HepG2 (cell line): ENCODE results near the gene LSMEM2. TPM values are rescaled to one million over a fixed set of nuclear protein-coding genes. Genes with fewer than 3 reads are reported as not detected.

Experiments used
- DDIT3 ChIP-seq: sonication (generic); formaldehyde crosslinking; IDR thresholded peaks from 2 replicates; pipeline ENCODE4 v1.4.0; 2020; ENCODE audit warnings: mild to moderate bottlenecking, missing genetic modification reagents
- HOXA3 ChIP-seq: sonication (generic); formaldehyde crosslinking; IDR thresholded peaks from 2 replicates; pipeline ENCODE4 v1.5.0; 2020; ENCODE audit warnings: missing genetic modification reagents
- LBX2 ChIP-seq: sonication (generic); formaldehyde crosslinking; IDR thresholded peaks from 2 replicates; pipeline ENCODE4 v1.5.0; 2020; ENCODE audit warnings: missing genetic modification reagents, mild to moderate bottlenecking, borderline replicate concordance
- NCOA5 ChIP-seq: sonication (generic); formaldehyde crosslinking; IDR thresholded peaks from 2 replicates; pipeline ENCODE4 v1.4.0; 2020; ENCODE audit warnings: missing genetic modification reagents
- RXRA ChIP-seq: sonication (generic); formaldehyde crosslinking; IDR thresholded peaks from 2 replicates; pipeline ENCODE4 v1.5.1; 2020; ENCODE audit warnings: missing genetic modification reagents
- SMC3 ChIP-seq: IDR thresholded peaks from 2 replicates; pipeline ENCODE4 v1.6.1; 2011; ENCODE audit warnings: low read length, improper control_type of control experiment
- SP1 ChIP-seq, 2 experiments: fragments of 450-650 bp in 1 of 2; sonication (generic) in 1 of 2; formaldehyde crosslinking in 1 of 2; IDR thresholded peaks; 2 replicates each; pipeline versions ENCODE4 v1.4.0 to v1.6.1; 2016 to 2020; ENCODE audit warnings: missing genetic modification reagents in 1 of 2
- TEAD3 ChIP-seq: optimal IDR thresholded peaks from 2 replicates; pipeline ENCODE3; 2016; ENCODE audit warnings: borderline replicate concordance
- ZFP82 ChIP-seq: sonication (generic); formaldehyde crosslinking; IDR thresholded peaks from 2 replicates; pipeline ENCODE4 v1.5.1; 2020; ENCODE audit warnings: mild to moderate bottlenecking, missing genetic modification reagents, borderline replicate concordance
- ZHX2 ChIP-seq, 2 experiments: sonication (generic) in 1 of 2; formaldehyde crosslinking in 1 of 2; IDR thresholded peaks; 2 replicates each; pipeline versions ENCODE4 v1.6.1 to v1.9.0; 2014 to 2022; ENCODE audit warnings: antibody characterized with exemption in 1 of 2, borderline replicate concordance in 1 of 2, inconsistent platforms in 1 of 2, low read depth in 1 of 2, missing genetic modification reagents in 1 of 2
- ZNF124 ChIP-seq: sonication (generic); formaldehyde crosslinking; IDR thresholded peaks from 2 replicates; pipeline ENCODE4 v1.4.0; 2020; ENCODE audit warnings: missing genetic modification reagents
- ZNF207 ChIP-seq: fragments of 450-650 bp; IDR thresholded peaks from 2 replicates; pipeline ENCODE4 v1.6.1; 2016; ENCODE audit warnings: antibody characterized with exemption, borderline replicate concordance
- ZNF331 ChIP-seq: sonication (generic); formaldehyde crosslinking; IDR thresholded peaks from 2 replicates; pipeline ENCODE4 v1.4.0; 2020; ENCODE audit warnings: missing genetic modification reagents
- ZNF616 ChIP-seq: sonication (generic); formaldehyde crosslinking; IDR thresholded peaks from 2 replicates; pipeline ENCODE4 v1.5.0; 2020; ENCODE audit warnings: low read depth, mild to moderate bottlenecking, missing genetic modification reagents
- ZNF773 ChIP-seq: sonication (generic); formaldehyde crosslinking; IDR thresholded peaks from 2 replicates; pipeline ENCODE4 v1.4.0; 2020; ENCODE audit warnings: missing genetic modification reagents, borderline replicate concordance
- polyA plus RNA-seq, 8 experiments: library from polyadenylated mRNA; depleted of rRNA in 3 of 8; stranded (reverse) in 7 of 8; unstranded in 1 of 8; fragments of >200 nt; fragmentation: Illumina TruSeq in 4 of 8; extraction: Trizol in 4 of 8; gene quantifications; 2 replicates each; pipeline versions ENCODE4 v1.2.1 to v1.2.3, GENCODE V29; 2011 to 2016; ENCODE audit warnings: low read depth in 4 of 8, missing spikeins in 1 of 8, mixed read lengths in 1 of 8; ENCODE audit not compliant: insufficient read depth in 1 of 8
- total RNA-seq, 5 experiments: library from RNA; depleted of rRNA; stranded (reverse); fragments of >200 nt; fragmentation: Illumina TruSeq; extraction: Trizol; gene quantifications; 2 replicates each; pipeline ENCODE4 v1.2.3, GENCODE V29; 2016; ENCODE audit warnings: low read depth in 1 of 5
- TF ChIP-seq, protein P1 (sequence below): sonication (generic); formaldehyde crosslinking; IDR thresholded peaks from 2 replicates; pipeline ENCODE4 v1.8.1; 2023; ENCODE audit warnings: mild to moderate bottlenecking, missing genetic modification reagents
- TF ChIP-seq, protein P2 (sequence below): sonication (generic); formaldehyde crosslinking; IDR thresholded peaks from 2 replicates; pipeline ENCODE4 v1.5.0; 2020; ENCODE audit warnings: mild to moderate bottlenecking, missing genetic modification reagents

The LSMEM2 gene
- total and polyA plus RNA-seq, 2 of the 13 experiments (the other 11 are each of a cell fraction or from before 2014, with no cell fraction given): 0.07 to 0.41 TPM

- TF ChIP-seq DDIT3 (no peak), ZFP82 (CRISPR knock-in tag) (no peak), NCOA5 (CRISPR knock-in tag) (no peak), ZNF616 (CRISPR knock-in tag) (no peak), SMC3 (no peak), ZNF124 (CRISPR knock-in tag) (peak; percentile 40; the same call in 1 of the 2 replicates), ZNF773 (CRISPR knock-in tag) (no peak), RXRA (CRISPR knock-in tag) (peak; percentile 64), SP1 (IDR thresholded peaks at IDR 0.05) (no peak), SP1 (CRISPR knock-in tag; IDR thresholded peaks at IDR 0.05) (no peak), ZNF207 (no peak), ZHX2 (IDR thresholded peaks at IDR 0.05; ENCODE audit: low read depth) (0 out of 2 replicates have a peak, but pooled peaks have one; percentile 21), ZHX2 (CRISPR knock-in tag; IDR thresholded peaks at IDR 0.05; ENCODE audit: borderline replicate concordance) (0 out of 2 replicates have a peak, but pooled peaks have one; percentile 60), ZNF331 (CRISPR knock-in tag) (peak; percentile 29; the same call in 1 of the 2 replicates), HOXA3 (CRISPR knock-in tag) (peak; percentile 86), TEAD3 (CRISPR knock-in tag) (peak; percentile 62), LBX2 (CRISPR knock-in tag) (no peak)
- TF ChIP-seq, protein P1, sequence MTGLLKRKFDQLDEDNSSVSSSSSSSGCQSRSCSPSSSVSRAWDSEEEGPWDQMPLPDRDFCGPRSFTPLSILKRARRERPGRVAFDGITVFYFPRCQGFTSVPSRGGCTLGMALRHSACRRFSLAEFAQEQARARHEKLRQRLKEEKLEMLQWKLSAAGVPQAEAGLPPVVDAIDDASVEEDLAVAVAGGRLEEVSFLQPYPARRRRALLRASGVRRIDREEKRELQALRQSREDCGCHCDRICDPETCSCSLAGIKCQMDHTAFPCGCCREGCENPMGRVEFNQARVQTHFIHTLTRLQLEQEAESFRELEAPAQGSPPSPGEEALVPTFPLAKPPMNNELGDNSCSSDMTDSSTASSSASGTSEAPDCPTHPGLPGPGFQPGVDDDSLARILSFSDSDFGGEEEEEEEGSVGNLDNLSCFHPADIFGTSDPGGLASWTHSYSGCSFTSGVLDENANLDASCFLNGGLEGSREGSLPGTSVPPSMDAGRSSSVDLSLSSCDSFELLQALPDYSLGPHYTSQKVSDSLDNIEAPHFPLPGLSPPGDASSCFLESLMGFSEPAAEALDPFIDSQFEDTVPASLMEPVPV (CRISPR knock-in tag): no peak
- TF ChIP-seq, protein P2, sequence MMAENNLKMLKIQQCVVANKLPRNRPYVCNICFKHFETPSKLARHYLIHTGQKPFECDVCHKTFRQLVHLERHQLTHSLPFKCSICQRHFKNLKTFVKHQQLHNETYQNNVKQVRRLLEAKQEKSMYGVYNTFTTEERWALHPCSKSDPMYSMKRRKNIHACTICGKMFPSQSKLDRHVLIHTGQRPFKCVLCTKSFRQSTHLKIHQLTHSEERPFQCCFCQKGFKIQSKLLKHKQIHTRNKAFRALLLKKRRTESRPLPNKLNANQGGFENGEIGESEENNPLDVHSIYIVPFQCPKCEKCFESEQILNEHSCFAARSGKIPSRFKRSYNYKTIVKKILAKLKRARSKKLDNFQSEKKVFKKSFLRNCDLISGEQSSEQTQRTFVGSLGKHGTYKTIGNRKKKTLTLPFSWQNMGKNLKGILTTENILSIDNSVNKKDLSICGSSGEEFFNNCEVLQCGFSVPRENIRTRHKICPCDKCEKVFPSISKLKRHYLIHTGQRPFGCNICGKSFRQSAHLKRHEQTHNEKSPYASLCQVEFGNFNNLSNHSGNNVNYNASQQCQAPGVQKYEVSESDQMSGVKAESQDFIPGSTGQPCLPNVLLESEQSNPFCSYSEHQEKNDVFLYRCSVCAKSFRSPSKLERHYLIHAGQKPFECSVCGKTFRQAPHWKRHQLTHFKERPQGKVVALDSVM (CRISPR knock-in tag): peak; percentile 48; the same call in 1 of the 2 replicates
Measured at GRCh38 chr3:50327943-50328691, 49.2 kb downstream of the LSMEM2 start, which contains the start of gene TUSC2 (continued).
